ENCODE data around the gene YJEFN3.

YJEFN3 gene, protein sequence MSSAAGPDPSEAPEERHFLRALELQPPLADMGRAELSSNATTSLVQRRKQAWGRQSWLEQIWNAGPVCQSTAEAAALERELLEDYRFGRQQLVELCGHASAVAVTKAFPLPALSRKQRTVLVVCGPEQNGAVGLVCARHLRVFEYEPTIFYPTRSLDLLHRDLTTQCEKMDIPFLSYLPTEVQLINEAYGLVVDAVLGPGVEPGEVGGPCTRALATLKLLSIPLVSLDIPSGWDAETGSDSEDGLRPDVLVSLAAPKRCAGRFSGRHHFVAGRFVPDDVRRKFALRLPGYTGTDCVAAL

DNA sequence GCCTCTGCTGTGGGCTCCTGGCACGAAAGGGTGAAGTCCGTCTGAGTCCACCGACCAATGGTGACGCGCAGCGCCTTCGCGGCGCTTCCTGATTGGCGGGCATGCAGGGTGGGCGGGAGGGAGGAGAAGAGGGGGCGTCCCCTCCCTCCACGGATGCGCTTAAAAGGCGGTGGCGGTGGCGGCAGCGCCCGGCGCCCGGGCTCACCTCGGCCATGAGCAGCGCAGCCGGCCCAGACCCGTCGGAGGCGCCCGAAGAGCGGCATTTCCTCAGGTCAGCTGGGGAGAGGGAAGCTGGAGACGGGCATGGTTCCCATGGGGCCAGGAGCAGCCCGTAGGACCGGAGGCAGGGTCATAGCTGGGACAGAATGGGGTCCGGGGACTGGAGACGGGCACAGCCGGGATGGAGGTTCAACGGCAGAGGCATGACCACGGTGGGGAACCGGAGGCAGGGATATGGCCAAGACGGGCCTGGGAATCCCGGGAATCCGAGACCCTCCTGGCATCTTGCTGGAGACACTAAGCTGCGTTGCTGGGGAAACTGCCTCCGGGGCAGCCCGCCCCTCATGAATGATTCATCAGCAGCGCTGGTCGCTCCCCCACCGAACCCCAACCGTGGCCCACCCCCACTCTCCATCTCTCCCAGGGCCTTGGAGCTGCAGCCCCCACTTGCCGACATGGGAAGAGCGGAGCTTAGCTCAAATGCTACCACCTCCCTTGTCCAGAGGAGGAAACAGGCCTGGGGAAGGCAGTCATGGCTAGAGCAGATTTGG, at the start of gene YJEFN3:
Gene YJEFN3, plus strand, starts transcription at position 191 of the 770 bp plus-strand sequence. Its CDS starts 22 bp downstream, at position 213.
- Histone ChIP-seq H3K27ac (ENCODE audit: low read depth, low read length) (no peak within 1 kb of the TSS), H3K9ac (ENCODE audit: low read length) (no peak within 1 kb of the TSS)

DNA sequence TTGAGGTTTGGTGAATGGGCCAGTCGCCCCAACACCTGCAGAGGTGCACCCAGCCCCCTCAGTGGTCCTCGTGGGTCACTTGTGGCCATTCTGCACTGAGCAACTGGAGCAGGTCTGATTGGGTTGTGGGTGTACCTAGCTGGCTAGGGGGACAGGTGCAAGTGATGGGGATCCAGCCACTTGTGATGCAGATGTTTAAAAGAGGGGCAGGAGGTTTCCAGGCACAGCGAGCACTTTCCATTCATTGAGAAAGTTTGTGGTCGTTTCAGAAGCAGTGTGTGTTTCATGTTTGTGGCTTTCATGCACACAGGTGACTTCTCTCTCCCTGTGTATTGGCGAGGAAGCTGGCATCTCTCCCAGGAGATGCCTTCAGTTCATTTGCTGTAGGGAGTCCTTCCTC, 48.0 kb upstream of the YJEFN3 start:
- Histone ChIP-seq H3K4me1 (ENCODE audit: control insufficient read depth, insufficient read depth, low read length) (peaks cover 31% of the 10 kb centered on the region), H3K27ac (ENCODE audit: low read depth, low read length) (no peak overlapping the region), H3K9ac (ENCODE audit: low read length) (no peak overlapping the region), H3K4me3 (ENCODE audit: low read depth, low read length) (no peak overlapping the region), H3K36me3 (ENCODE audit: control insufficient read depth, insufficient read depth, low read length) (peaks cover 21% of the 10 kb centered on the region), H3K9me3 (ENCODE audit: control insufficient read depth, insufficient read depth, low read depth, low read length) (no peaks in the 10 kb centered on the region), H3K27me3 (ENCODE audit: control insufficient read depth, insufficient read depth, low read length) (no peaks in the 10 kb centered on the region)

More for the DNA sequence above, at the start of gene YJEFN3:
- H3K27me3 ChIP-seq (ENCODE audit: control insufficient read depth, insufficient read depth, low read length) = no peaks in the 10 kb centered on the region; the same call in 1 of the 2 replicates
- peak within 1 kb of the TSS; percentile 41; the same call in 1 of the 2 replicates for H3K4me3 ChIP-seq (ENCODE audit: low read depth, low read length)
- peaks cover 26% of the 10 kb centered on the region for H3K36me3 ChIP-seq (ENCODE audit: control insufficient read depth, insufficient read depth, low read length)
- H3K9me3 ChIP-seq (ENCODE audit: control insufficient read depth, insufficient read depth, low read depth, low read length) = no peaks in the 10 kb centered on the region
- H3K4me1 ChIP-seq (ENCODE audit: control insufficient read depth, insufficient read depth, low read length) = peaks cover 14% of the 10 kb centered on the region

DNA sequence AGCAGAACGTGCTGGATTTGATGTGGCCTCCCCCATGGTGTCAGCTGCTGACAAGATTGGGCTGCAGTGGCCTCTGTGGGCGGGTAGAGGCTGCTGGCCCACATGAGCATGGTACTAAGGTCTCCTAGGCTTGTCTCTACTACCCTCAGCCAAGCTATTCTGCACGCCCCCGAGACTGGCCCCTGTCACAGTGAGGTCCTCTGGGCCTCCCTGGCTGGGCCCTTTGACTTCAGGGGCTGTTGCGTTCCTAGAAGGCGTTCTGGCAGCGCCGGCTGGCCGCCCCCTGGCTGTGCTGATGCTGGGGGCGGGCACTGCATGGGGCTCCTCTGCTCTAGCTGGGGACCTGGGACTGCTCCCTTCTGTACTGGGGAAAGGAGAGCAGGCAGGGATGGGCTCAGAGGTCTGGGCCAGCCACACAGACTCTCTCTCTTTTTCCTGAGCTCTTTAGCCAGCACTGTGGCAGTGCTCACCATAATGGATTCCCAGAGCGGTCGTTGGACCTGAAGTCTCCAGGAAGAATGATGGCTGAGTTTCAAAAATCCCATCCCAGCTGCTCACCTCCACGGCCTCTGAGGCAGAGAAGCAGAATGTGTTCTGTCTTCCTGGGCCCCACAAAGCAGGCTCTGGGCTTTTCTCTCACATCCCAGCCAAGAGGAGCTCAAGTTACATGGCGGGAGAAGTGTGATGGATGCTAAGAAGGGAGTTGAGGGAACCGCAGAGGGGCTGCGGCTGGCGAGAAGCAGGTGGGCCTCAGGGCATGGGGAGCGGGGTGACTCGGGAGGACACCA, 45.7 kb upstream of the YJEFN3 start:
- H3K4me1 ChIP-seq (ENCODE audit: control insufficient read depth, insufficient read depth, low read length) = peaks cover 38% of the 10 kb centered on the region
- no peak overlapping the region for H3K9ac ChIP-seq (ENCODE audit: low read length)
- no peak overlapping the region for H3K4me3 ChIP-seq (ENCODE audit: low read depth, low read length)
- H3K9me3 ChIP-seq (ENCODE audit: control insufficient read depth, insufficient read depth, low read depth, low read length) = no peaks in the 10 kb centered on the region
- no peaks in the 10 kb centered on the region for H3K27me3 ChIP-seq (ENCODE audit: control insufficient read depth, insufficient read depth, low read length)
- H3K36me3 ChIP-seq (ENCODE audit: control insufficient read depth, insufficient read depth, low read length) = peaks cover 21% of the 10 kb centered on the region
- no peak overlapping the region for H3K27ac ChIP-seq (ENCODE audit: low read depth, low read length)

DNA sequence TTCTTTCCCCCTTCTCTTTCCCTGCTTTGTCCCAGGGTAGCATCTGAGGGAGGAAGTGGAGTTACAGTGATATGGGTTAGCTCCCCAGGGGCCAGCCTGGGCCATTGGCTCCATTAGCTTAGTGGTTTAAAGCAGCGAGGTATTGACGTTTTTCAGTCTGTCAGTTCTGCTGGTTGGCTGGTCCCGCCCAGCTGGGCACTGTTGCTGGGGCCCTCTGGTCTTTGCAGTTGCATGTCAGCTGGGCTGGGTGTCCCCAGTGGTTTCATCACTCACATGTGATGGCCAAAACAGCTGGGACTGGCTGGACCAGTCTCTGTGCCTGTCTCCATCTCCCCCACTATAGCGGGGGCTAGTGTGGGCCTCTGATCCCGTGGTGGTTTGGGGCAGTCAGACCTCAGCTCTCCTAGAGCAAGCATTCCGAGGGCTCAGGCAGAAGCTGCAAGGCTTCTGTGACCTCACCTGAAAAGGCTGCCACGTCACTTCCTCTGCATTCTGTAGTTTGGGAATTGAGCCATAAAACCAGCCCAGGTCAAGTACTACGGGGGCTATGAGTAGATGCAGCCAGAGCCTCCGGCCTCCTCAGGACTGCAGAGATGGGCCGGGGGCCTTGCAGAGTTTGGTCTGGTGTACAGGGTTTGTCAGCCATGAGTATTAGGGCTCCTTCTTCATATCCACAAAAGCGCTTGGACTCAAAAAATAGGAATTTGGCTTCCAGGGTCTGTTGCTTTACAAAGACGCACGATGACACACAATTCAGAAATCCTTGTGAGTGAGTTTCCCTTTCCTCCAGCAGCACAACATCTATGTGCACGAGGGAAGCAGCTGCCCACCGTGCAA, 43.3 kb upstream of the YJEFN3 start:
- Histone ChIP-seq H3K4me1 (ENCODE audit: control insufficient read depth, insufficient read depth, low read length) (peaks cover 58% of the 10 kb centered on the region), H3K27me3 (ENCODE audit: control insufficient read depth, insufficient read depth, low read length) (no peaks in the 10 kb centered on the region), H3K27ac (ENCODE audit: low read depth, low read length) (peak overlapping the region; percentile 50; the same call in 1 of the 2 replicates), H3K36me3 (ENCODE audit: control insufficient read depth, insufficient read depth, low read length) (peaks cover 20% of the 10 kb centered on the region), H3K9ac (ENCODE audit: low read length) (peak overlapping the region; percentile 13), H3K4me3 (ENCODE audit: low read depth, low read length) (no peak overlapping the region), H3K9me3 (ENCODE audit: control insufficient read depth, insufficient read depth, low read depth, low read length) (no peaks in the 10 kb centered on the region)

DNA sequence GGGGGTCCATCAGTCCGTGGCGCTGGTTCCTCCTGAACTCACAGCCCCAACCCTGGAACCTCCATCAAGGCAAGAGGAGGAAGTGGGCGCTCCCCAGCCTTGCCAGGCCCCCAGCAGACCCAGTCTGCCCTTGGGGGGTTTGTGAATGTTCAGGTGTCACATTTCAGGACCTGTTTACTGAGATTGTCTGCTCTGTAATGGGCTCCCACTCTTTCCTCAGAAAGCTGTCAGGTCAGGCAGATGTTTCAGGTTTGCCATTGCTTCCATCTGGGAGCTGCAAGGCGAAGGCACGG, 42.8 kb upstream of the YJEFN3 start:
- H3K27ac ChIP-seq (ENCODE audit: low read depth, low read length) = peak overlapping the region; percentile 50; the same call in 1 of the 2 replicates

DNA sequence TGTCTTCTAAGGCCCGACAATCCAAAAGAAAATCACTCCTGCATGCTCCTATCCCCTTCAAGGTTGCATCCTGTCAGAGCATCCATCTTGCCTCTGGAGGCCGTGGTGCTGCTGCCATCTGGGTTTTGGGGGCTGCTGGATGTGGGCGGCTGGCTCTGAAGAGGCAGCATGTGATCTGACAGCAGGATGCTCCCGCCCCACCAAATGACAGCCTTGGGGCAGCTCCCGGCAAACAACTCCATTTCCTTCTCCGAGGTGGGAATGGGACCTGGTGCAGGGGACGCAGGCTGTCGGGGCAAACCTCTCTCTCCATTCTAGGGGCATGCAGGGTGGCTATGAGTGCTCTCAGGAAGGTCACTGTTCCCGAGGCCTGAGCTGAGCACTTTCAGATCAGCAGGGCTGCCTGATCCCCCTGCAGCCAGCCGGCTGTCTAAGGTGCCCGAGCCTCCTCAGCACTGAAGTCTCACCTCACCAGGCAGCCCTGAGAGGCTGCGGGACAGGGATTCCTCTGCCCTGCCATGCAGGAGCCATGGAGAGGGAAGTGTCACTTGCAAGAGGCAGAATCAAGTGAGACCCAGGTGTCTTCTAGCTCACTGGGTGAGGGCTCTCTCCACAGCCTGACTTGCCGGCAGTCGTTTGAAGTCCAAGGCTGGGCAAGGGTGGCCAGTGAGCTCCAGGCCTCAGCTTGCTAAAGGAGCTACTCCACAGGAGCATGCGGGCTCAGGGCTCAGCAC, 42.2 kb upstream of the YJEFN3 start:
- Histone ChIP-seq H3K9me3 (ENCODE audit: control insufficient read depth, insufficient read depth, low read depth, low read length) (no peaks in the 10 kb centered on the region), H3K27ac (ENCODE audit: low read depth, low read length) (no peak overlapping the region), H3K9ac (ENCODE audit: low read length) (peak overlapping the region; percentile 5), H3K27me3 (ENCODE audit: control insufficient read depth, insufficient read depth, low read length) (no peaks in the 10 kb centered on the region), H3K4me3 (ENCODE audit: low read depth, low read length) (no peak overlapping the region), H3K4me1 (ENCODE audit: control insufficient read depth, insufficient read depth, low read length) (peaks cover 58% of the 10 kb centered on the region), H3K36me3 (ENCODE audit: control insufficient read depth, insufficient read depth, low read length) (peaks cover 20% of the 10 kb centered on the region)

More for the DNA sequence above, 42.8 kb upstream of the YJEFN3 start:
- H3K36me3 ChIP-seq (ENCODE audit: control insufficient read depth, insufficient read depth, low read length) = peaks cover 18% of the 10 kb centered on the region
- peaks cover 58% of the 10 kb centered on the region for H3K4me1 ChIP-seq (ENCODE audit: control insufficient read depth, insufficient read depth, low read length)
- H3K9me3 ChIP-seq (ENCODE audit: control insufficient read depth, insufficient read depth, low read depth, low read length) = no peaks in the 10 kb centered on the region
- no peaks in the 10 kb centered on the region for H3K27me3 ChIP-seq (ENCODE audit: control insufficient read depth, insufficient read depth, low read length)
- no peak overlapping the region for H3K4me3 ChIP-seq (ENCODE audit: low read depth, low read length)
- H3K9ac ChIP-seq (ENCODE audit: low read length) = peak overlapping the region; percentile 13

DNA sequence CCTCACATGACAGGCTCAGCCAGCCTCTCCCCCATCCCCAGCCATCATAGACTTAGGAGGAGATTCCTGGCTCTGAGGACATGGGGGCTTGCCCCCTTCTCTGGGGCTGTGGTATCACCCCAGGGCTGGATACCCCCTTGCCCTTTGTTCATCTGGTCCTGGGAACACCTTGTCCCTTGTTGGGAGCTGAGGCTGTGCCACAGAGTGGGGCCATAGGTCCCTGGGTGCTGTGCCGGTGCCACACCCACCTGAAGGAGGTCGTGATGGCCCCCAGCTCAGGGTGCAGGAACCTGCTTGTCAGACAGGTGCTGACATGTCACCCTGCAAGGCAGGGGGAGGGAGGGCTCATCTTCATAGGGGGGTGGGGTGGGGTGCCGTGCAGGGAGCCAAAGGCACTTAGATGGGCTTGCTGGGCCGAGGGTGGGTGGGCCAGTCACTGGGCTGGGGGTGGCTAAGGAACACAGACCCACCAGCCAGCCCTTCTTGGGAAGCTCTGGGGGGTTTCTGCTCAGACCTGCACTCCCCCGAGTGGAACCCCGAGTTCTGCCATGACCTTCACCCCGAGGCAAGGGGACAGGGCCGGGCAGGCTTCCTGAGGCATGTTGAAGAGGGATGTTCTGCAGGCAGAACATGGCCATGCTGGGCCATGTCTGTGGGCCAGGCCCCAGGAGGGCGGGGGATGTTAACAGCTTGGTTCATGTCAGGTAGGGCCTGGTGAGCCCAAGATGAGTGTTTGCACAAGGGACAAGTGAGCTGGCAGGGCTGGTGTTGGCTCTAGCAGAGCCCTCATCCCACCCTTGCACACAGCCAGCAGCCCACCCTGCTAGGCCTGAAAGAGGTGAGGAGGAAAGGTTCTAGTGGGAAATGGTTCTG, 41.4 kb upstream of the YJEFN3 start:
- peaks cover 57% of the 10 kb centered on the region for H3K4me1 ChIP-seq (ENCODE audit: control insufficient read depth, insufficient read depth, low read length)

DNA sequence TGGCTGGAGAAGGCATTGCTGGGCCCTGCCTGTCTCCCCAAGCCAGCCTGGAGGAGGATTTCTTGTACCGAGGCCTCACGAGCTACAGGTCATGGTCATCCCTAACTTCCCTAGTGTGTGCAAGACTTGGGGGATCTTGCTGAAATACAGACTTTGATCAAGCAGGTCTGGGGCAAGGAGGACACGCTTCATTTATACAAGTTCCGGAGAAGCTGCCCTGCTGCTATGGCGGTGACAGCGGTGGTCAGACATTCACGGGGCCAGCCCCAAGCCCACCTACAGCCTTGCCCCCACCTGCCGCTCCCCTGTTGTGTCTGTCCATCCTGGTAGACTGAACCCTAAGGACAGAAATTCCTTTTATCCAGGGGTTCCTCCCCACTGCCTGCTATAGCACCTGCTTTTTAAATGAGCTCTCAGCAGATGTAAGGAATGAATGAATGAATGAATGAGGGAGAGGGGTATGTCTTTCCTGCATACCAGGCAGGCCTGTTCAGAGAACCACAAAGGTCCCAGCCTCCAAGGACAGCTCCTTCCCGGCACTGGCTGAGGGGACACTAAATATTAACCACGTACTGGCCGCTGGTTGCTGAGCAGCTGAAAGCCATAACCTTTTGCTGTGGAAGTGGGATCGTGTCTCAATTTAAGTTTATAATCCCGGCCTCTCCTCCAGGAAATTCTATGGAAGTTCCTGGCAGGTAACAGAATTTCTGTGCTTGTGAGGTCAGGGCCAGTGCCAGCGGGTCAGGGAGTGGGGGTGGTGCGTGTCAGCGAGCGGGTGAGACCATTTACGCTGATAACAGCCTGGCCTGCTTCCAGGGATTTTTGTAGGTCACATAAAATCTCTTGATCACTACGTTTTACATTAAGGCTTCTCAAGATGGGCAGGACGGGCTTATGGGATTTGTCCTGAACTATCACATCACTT, 40.5 kb upstream of the YJEFN3 start:
- Histone ChIP-seq H3K9me3 (ENCODE audit: control insufficient read depth, insufficient read depth, low read depth, low read length) (no peaks in the 10 kb centered on the region), H3K27me3 (ENCODE audit: control insufficient read depth, insufficient read depth, low read length) (no peaks in the 10 kb centered on the region), H3K9ac (ENCODE audit: low read length) (peak overlapping the region; percentile 8), H3K4me3 (ENCODE audit: low read depth, low read length) (peak overlapping the region; percentile 4; the same call in 1 of the 2 replicates), H3K27ac (ENCODE audit: low read depth, low read length) (peak overlapping the region; percentile 75), H3K4me1 (ENCODE audit: control insufficient read depth, insufficient read depth, low read length) (peaks cover 52% of the 10 kb centered on the region), H3K36me3 (ENCODE audit: control insufficient read depth, insufficient read depth, low read length) (peaks cover 25% of the 10 kb centered on the region)

More for the DNA sequence above, 41.4 kb upstream of the YJEFN3 start:
- peaks cover 26% of the 10 kb centered on the region for H3K36me3 ChIP-seq (ENCODE audit: control insufficient read depth, insufficient read depth, low read length)
- no peaks in the 10 kb centered on the region for H3K9me3 ChIP-seq (ENCODE audit: control insufficient read depth, insufficient read depth, low read depth, low read length)
- peak overlapping the region; percentile 8 for H3K9ac ChIP-seq (ENCODE audit: low read length)
- peak overlapping the region; percentile 18; the same call in 1 of the 2 replicates for H3K27ac ChIP-seq (ENCODE audit: low read depth, low read length)
- no peaks in the 10 kb centered on the region for H3K27me3 ChIP-seq (ENCODE audit: control insufficient read depth, insufficient read depth, low read length)
- no peak overlapping the region for H3K4me3 ChIP-seq (ENCODE audit: low read depth, low read length)
